HG03135 (cell line): Measurements from ENCODE around the gene SORCS3.

Source experiments
- ATAC-seq: cut with Tn5 transposase; IDR thresholded peaks from one replicate; pipeline ENCODE4 v1.9.1; 2021; ENCODE audit warnings: mild to moderate bottlenecking, moderate library complexity; ENCODE audit not compliant: unreplicated experiment

SORCS3 gene

DNA sequence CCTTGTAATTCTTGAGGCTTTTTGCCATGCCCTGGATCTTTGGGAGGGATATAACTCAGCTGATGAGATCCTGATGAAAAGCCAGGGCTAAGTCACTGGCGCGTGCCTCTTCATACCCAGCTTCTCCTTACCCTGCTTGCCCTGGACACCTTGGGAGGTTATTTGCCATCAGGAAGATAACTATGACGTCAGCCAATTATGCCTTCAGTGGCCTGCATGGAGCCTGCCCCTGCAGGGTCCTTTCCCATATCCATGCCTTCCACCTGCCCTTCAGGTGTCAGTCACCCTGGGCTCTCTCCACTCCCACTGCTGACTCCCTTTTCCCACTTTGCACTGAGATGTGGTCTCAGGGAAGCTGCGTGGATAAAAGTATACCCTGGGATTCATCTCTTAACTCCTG, 520.1 kb downstream of the SORCS3 start:
- no peak for ATAC-seq

DNA sequence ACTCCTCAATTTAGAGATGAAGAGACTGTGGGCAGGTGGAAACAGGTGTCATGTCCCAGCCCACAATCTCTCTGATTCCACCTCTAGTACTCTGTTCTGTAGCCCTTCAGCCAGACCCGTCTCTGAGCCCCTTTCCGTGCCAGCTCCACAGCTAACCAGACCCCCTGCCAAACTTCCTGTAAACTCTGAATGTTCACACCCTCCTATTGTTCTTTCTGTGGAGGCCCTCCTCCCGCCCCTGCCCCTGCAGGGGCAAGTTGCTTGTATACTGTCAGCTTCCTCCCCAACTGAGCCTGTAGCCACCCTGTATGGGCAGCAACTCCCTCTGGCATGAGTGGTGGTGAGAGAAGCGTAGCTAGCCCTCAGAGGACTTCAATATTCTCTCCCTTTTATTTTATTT, 520.7 kb downstream of the SORCS3 start:
- no peak for ATAC-seq

DNA sequence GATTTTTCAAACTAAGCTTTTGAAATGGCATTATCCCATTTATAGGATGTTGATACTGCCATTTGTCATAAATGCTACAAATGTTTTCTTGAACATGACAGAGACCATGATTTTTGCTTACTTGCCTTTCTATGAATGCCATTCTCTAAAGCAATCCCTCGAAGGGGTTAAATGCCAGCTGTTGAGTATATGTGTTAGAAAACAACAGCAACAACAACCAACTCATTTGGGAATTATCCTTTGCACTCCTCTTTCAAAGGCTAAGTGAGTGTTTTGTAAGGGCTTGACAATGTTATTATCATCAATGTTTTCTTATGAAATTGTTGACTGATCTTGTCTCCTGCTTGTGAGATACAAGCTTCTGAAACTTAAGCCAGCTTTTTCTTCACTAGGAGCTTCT, 529.4 kb downstream of the SORCS3 start:
- ATAC-seq: no peak

DNA sequence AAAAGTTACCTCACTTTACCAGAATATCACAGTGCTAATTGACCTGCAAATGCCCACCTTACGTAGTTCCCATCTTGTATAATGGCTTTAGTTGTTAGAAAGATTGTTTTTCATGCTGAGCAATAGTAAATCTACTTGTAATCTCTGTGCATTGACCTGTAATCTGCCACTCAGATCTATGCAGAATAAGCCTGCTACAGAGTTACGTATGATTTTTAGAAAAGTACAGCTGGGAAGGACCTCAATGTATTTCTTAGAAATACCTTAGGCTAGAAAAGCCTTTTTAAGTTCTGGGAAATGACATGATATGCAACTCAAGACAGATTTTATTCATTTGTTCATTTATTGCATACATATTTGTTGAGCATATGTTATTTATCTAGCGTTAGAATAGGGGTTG, 530.9 kb downstream of the SORCS3 start:
- ATAC-seq: no peak

DNA sequence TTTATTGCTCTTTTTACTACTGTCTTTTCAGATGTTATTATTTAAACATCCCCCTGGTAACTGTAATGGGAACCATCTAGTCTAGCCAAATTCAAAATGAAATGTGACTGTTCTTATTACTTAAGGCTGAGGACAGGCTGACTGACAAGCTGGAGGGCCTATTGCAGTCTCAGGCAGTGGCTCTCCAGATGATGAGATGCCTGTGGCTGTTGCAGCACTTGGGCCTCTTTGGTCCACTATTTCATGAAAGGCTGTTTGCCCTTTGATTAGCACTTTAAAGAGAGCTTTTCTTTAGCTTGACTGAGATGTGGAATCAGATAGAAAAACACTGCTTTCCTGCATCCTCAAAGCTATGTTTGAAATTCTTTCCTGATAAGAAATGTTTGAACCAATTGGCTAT, 540.5 kb downstream of the SORCS3 start:
- ATAC-seq: no peak

DNA sequence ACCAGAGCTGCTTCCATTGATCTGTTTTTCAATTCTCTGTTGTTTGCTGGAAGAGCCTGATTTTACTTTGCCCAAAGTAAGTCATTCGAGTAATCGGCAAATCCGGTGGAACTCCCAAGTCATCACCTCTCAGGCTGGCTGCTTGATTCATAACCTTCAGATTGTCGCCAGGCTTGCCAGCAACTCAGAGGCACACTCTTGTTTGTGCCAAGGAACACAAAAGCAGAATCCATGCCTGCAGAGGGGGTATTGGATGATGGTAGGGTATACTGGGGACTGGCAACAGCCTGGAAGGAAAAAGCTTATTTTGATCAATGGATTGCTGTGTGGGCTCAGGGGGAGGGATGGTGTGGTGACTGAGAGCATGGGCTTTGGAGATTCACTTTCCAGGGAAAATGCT, 542.4 kb downstream of the SORCS3 start:
- ATAC-seq: no peak

DNA sequence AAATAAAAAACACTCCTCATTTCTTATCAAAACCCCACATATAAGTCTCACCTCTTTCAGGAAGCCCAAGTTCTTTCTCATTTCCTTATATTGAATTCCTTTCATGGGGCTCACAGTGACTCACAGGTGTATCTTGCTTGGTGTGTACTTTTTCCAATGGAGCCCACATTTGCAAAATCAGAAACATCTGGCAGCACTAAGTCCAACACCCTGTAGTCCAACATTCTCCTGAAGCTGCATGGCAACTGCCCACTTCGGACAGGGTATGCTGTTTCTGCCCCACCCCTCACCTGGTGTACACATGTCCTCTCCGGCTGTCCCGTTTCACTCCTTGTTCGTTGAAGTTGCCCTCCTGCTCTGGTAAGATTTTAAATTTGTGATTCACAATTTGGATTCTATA, 544.1 kb downstream of the SORCS3 start:
- ATAC-seq: no peak

DNA sequence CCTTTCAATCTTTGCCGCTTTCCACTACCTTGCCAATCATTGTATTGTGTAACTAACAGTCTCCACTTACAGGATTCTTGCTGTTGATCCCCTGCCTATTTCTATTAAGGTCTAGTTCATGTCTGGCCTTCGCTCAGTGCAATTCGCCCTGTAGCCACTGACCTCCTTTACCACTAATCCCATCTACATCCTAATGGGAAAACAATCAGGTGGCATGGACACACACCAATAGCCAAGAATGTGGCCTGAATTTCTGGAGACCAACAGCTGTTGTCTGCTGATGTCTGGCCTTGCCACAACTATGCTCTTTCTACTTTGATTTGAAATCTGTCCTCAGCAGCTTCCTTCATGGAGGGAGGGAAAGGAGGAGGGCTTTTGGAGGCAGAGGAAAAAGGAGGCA, 546.2 kb downstream of the SORCS3 start:
- ATAC-seq: no peak

DNA sequence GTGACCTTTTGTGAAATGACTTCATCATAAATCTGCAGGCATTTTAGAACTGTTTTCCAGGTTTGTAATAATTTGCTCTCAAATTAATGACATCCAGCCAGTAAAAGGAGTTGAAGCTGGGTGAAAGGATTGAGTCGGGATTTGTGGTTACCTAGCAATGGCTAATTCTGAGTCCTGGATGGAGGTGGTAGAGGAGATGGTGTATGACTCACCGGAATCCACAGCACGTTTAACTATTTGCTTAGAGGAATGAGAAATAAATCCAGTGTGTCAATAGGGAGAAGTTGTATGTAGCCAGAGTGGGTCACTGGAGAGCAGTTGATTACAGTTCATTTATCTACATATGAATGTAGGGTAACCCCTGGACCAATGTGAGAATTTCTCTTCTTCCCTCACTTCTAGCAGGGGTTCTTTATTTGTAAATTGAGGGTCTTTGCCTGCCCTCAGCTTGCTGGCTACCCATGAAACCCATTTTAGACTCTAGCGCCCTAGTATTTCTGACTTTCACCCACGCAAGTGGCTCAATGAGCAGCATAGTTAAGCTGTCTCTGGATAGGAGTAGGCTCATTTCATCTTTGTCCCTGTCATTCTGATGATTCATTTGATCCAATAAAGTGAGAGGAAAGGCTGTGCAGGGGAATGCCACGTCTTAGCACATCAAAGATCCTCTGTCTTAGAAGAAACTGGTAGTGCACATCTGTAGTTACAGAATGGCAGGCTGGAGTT, 547.8 kb downstream of the SORCS3 start:
- no peak for ATAC-seq

DNA sequence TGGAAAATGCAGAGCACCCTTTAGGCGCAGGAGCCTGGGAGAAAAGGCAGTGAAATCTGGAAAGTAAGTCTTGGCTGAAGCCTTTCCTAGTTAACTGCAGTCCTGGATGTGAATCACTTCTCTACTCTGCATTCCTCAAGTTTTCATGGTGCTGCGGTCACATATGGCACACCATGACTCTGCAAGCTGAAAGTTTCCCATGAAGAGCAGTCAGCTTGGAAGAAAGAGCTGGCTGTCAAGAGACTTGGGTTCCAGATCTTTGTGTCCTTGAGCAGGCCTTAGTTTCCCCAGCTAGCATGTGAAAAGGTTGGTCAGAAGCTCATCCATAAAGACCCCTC, 548.3 kb downstream of the SORCS3 start:
- no peak for ATAC-seq

DNA sequence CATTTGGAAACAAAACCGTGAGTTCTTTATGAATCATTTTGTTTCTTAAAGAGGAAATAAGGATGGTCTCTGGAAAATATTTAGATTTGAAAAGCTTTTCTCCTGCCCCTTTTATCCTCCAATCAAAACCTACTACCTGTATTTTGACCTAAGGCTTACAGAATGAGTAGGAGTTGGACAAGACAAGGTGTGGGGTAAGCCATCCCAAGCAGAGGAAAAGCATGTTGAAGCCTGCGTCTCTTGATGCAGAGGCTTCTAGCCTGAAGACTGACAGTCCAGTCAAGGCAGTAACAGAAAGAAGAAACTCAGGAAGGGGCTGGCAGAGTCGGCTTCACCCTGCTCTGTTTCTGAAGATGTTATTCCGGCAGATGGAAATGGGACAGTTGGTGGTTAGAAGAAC, 551.1 kb downstream of the SORCS3 start:
- ATAC-seq: no peak

DNA sequence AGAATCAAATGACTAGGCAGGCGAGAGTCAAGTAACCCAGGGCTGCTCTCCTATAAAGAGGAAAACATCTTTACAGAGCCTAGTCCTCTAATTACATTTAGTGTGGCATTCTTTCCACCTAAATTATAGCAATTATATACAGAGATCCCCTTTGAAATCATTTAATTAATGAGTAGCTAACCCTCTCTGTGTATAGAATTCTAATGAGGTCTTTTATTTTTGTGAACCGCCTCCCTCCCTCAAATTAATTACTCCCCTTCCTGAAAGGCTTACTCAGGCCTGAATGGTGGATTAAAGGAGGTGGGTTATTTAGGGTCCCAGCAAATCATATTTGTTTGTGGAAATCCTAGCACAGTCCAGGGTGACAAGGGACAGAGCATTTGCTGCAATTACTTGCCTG, 551.8 kb downstream of the SORCS3 start:
- no peak for ATAC-seq

DNA sequence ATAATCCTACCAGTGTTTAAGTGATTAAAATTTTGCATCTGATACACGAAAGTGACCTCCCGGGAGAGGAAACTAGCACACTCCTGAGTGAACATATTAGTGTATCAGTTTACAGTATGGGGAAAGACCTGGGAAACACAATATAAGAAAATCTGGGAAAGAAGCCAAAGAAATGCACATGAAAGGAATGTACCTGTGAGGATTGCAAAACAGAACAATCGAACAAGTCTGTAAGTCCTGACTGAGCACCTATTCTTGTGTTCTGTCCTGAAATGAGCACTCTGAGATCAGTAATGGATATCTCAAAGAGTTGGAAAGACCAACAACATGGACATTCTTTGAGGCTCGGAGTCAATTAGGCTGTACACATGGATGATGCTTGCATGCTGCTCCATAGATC, 554.7 kb downstream of the SORCS3 start:
- no peak for ATAC-seq

DNA sequence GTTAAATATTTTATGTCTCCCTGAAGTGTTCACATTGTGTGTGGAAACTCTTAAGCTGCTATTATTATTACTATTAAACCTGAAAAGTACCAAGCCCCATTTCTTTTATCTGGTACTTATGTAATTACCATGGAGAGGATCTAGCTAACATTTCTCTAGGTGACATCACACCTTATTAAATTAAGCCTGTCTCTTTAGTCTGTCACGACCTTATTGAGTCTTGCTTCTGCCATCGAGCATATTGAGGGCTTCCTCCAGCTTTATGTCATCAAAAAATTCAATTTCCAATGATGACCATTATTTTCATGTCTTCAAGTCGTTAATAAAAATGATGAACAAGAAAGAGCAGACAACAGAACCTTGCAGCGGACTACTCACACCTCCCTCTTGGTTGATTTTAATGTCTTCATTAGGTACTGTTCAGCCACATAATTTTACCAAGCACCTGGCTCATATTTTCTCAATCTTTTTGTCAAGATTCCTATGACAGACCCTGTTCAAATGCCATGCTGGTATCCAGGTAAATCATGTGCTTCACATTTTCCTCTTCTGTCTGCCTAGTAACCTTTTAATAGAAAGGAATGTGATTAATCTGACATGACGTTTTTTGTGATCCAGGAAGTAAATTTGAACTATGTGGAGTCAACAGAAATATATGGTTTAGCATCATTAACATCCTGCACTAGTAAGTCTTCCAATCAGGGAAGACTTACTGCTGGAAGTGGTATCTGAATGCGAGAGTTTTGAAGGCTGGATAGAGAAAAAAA, 556.7 kb downstream of the SORCS3 start:
- ATAC-seq: no peak

DNA sequence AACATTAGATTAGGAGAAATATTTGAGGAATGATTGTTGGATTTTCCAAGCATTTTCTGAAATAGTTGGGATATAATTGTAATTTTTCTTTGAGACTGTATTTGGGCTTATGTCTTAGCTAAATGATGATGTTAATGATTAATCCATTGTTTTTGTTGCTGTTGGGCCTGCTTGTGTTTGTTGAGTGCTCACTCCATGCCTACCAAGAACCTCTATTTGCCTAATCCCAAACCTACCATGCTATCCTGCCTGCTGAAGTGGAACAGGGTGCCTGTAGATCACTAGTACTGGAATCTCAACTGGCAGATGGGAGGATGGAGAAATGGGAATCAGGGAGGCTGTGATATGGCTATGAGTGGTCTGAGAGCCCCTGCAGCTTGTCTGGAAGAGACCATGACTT, 565.5 kb downstream of the SORCS3 start:
- no peak for ATAC-seq

DNA sequence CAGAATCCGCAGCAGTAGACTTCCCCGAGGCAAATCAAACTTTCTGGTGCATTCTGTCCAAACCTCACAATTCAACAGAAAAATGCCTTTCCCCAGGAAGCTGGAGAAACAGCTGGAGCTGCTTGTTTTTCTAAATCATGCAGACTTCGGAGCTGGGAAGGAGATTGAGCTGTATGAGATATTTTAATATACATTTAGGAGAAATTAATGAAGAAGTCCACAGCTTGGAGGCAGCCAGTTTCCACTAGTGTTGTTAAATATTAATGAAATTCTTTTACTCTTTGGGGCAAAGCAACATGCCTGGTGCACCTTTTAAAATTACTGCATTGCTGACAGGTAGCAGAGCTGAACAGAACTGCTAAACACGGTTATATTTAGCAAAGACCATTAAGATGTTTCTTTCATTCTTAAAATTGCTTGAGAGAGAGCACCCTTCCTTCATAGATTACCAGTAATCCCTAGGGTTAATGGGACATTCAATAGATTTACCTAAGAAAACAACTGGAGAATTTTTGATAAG, 566.4 kb downstream of the SORCS3 start:
- ATAC-seq: no peak

DNA sequence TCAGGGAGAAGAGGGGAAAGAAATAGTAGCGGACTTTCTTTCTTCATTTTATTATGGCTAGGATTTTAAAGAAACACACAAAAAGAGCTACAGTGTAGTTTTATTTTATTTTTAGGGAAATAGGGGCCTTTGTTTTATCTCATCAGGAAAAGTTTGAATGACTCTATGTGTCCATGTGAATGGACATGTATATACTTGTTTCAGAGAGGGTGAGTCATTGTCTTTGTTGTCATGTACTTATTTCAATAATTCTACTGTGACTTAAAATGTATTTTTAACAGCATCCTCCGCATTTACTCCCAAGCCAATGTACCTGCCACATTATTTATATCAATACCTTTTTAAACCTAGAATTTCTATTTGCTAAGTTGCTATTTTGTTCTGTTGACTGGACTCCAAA, 569.5 kb downstream of the SORCS3 start:
- ATAC-seq: no peak

DNA sequence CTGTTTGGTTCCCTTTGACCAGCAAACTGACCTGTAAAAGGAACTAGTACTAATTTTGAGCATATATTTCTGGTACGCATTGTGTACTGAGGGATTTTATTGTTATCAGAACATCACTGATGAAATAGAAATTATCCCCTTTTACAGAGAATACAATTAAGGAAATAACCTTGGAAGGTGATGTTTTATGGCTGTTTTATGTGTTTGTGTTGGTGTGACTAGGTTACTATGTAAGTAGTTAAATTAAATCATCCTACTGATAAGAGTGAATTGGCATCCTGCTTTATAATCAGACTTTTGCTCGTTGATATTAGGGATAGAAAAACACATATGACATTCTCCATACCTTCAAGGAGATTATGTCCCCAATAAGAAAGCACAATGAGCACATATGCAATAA, 596.6 kb downstream of the SORCS3 start:
- no peak for ATAC-seq

DNA sequence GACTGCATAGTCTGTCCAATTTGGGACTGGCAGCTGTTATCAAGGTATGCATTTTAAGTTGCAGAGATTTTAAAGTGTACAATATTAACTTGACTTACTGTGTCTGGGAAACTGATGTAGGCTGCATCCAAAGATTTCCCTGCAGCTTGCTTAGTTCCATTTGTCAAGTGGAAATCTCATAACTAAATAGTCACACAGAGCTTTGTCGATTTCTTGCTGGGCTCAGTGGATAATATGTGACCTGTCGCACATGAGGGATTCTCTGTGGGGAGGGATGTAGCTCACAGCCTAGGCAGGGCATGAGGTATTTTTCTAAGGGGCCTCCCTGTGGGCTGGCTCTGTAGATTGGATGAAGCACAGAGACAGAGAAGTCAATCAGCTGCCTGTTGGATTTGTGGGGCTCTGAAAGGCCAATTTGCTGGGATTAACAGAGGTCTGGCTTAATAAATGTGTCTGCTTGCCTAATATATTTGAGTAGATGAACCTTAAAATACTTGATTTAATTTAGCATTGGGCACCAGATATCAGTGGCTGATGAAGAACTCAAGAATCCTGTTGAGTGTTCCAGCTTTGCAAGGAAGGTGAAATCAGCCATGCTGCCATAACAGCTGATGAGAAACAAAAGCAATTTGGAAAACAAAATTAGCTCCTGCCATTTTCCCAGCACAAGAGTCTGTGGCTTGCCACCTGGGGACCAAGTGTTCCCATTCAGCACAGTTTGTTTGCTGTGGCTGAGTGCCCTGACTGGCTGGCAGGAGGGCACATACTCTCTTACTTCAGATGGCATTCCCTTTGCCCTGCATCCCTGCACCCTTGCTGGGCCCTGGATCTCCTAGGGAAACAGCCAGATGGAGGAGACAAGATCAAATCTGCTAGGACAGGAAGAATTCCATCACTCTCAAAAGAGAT, 598.5 kb downstream of the SORCS3 start:
- no peak for ATAC-seq

DNA sequence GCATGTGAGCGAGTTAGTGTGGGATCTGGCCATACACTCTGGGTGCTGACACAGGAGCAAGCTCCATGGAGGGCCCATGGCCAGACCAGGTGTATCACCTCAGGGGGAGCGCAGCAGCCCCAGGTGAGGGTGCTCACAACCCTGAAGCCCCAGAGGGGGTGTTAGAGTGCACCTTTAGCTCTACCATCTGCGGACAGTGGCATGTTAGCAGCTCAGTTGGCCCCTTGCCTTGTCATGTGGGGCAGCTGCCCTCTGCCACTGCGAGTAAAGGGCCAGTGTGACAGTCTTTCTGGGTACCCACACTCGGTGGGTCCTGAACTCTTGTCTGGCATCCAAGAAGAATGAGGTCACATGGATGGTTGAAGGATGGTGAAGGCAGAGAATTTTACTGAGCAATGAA, 600.2 kb downstream of the SORCS3 start:
- no peak for ATAC-seq

DNA sequence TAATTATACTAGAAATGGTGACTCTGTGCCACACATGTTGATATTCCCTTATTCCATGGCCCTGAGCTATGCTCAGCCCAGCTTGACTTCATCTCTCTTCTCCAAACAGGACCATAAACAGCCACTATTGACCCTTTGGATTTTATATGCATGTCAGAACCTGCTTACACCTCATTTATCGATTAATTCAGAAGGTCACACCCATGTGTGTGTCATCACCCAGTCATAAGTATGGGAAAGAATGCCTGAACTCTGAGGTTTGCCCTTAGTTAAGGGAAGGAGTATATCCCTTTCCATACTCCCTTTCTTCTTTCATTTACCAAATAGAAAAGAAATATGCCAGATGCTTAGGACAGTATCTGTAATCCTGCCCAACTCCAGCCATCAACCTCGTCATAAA, 602.3 kb downstream of the SORCS3 start:
- no peak for ATAC-seq

DNA sequence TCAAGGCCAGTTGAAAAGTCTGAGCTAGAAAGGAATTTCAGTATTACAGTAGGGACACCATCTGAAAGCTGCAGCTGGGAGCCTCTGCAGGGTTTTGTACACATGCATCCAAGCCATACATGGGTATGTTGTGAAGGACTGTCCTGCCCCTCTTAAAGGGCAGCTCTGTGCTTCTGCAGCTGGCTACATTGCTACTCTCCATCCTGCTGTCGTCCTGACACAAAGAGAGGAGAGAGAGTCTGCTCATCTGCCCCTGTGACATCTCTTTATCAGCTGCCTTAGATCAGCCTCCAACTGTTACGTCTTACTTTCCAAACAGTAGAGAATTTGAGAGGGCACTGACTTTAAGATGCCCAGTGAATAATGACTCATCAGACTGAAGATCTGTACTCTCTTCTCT, 602.7 kb downstream of the SORCS3 start:
- ATAC-seq: no peak
